Adrenal gland (tissue), 19 donors: ENCODE results near the gene USP25. TPM values are rescaled to one million over a fixed set of nuclear protein-coding genes. Genes with fewer than 3 reads are reported as not detected.

Experiments
- DNase-seq, 7 donors: peaks; one replicate each; pipeline ENCODE4 v3.0.0-alpha.2; 2019 to 2020
- H3K27ac ChIP-seq, 5 donors: fragments of 200-600 bp; sonication (generic) in 4 of 5; 1 replicate in 3 of 5; 2 replicates in 2 of 5; pipeline versions ENCODE4 v1.5.1 to v1.8.0; 2016 to 2020; ENCODE audit warnings: mild to moderate bottlenecking in 1 of 5
- H3K27me3 ChIP-seq: fragments of 200-600 bp; 2 replicates; pipeline ENCODE4 v1.8.0; 2021
- H3K36me3 ChIP-seq, 2 donors: fragments of 200-600 bp; replicated peaks in 1 of 2; 1 replicate in 1 of 2; 2 replicates in 1 of 2; pipeline versions ENCODE4 v1.5.1 to v1.8.0; 2018 to 2022
- H3K4me1 ChIP-seq, 2 donors: fragments of 200-600 bp; replicated peaks in 1 of 2; 1 replicate in 1 of 2; 2 replicates in 1 of 2; pipeline versions ENCODE4 v1.5.1 to v1.8.0; 2018 to 2021
- H3K4me3 ChIP-seq, 4 donors: fragments of 200-600 bp; sonication (generic) in 3 of 4; one replicate each; pipeline ENCODE4 v1.5.1; 2016 to 2018
- H3K9me3 ChIP-seq, 3 donors: fragments of 200-600 bp; sonication (generic) in 1 of 3; replicated peaks in 1 of 3; 1 replicate in 2 of 3; 2 replicates in 1 of 3; pipeline versions ENCODE4 v1.5.1 to v1.8.0; 2016 to 2021
- CTCF ChIP-seq, 6 experiments: fragments of 450-650 bp in 4 of 6; fragments of 200-600 bp in 2 of 6; sonication (generic) in 1 of 6; IDR thresholded peaks; 1 replicate in 5 of 6; 2 replicates in 1 of 6; pipeline versions ENCODE4 v1.5.1 to v1.8.0; 2016 to 2021; ENCODE audit warnings: antibody characterized with exemption in 6 of 6, mild to moderate bottlenecking in 2 of 6, moderate library complexity in 1 of 6
- POLR2A ChIP-seq, 2 donors: fragments of 450-650 bp; IDR thresholded peaks; one replicate each; pipeline ENCODE4 v1.6.1; 2017; ENCODE audit warnings: antibody characterized with exemption in 2 of 2, mild to moderate bottlenecking in 2 of 2, moderate library complexity in 1 of 2
- WGBS, 4 donors: extraction: QIAGEN DNeasy Blood & Tissue Kit in 2 of 4; methylation state at CpG; one replicate each; pipeline versions ENCODE4 v1.1.5 to v1.1.7; 2013 to 2017; 5-methylcytosine and 5-hydroxymethylcytosine counted together
- intact Hi-C, 2 donors: fragments of 100-400 bp; cut with DNase I; formaldehyde crosslinking; loops; one replicate each; pipeline versions ENCODE4 v1.14.1 to v1.15.0; 2022 to 2023
- long read RNA-seq, 10 donors: library from polyadenylated mRNA in 3 of 10; unstranded in 2 of 10; stranded (forward) in 1 of 10; transcript quantifications; one replicate each; pipeline ENCODE4 v2.0.0 and lab custom pipeline, GENCODE V29; 2021 to 2026
- polyA plus RNA-seq, 3 donors: library from polyadenylated mRNA; stranded (reverse); fragments of 200-250 nt in 2 of 3; fragments of 350-450 nt in 1 of 3; fragmentation: Illumina TruSeq in 1 of 3; extraction: RNeasy Lipid Tissue Mini Kit (QIAGEN cat#74804) in 1 of 3; gene quantifications; one replicate each; pipeline ENCODE4 v1.2.3, GENCODE V29; 2013 to 2014
- total RNA-seq, 9 donors: library from RNA; depleted of rRNA in 4 of 9; stranded (reverse); fragments of >200 nt in 4 of 9; fragments of 120-200 nt in 1 of 9; fragmentation: NEBNext Ultra II Directional in 1 of 9; extraction: Animal tissue kit (Norgen Biotek cat#: 25700) in 1 of 9; gene quantifications; one replicate each; pipeline versions ENCODE4 v1.1.0 to v1.2.4, GENCODE V29; 2013 to 2023
- donor health status: healthy with polysubstance abuse.
- donor health status: Bipolar disorder and iron deficiency.
- donor health status: DM: yes; HTN: yes; CAD: no.
- donor health status: DM: no; HTN: no; CAD: no.
- donor health status: DM: no; HTN: no; CAD: no.
- donor health status: DM: yes; HTN: yes; CAD: no.

Gene USP25
- total RNA-seq (10 to 100 TPM; 27.4 to 47.4 (median 40.5) TPM), polyA plus RNA-seq (10 to 100 TPM; 11.8 to 27.7 (median 14.0) TPM)
- long read RNA-seq, donor 1, partial matches to known transcripts = 5 of 5 reads
- long read RNA-seq, donor 1, other reads (novel, unspliced or antisense) = 0 of 5 reads
- long read RNA-seq, donor 2, partial matches to known transcripts = 0 of 1 reads
- long read RNA-seq, donor 2, other reads (novel, unspliced or antisense) = 0 of 1 reads
- long read RNA-seq, donor 3 = 0 reads
- long read RNA-seq, donor 4, partial matches to known transcripts = 4 of 5 reads
- long read RNA-seq, donor 4, other reads (novel, unspliced or antisense) = 1 of 5 reads
- long read RNA-seq, donor 5, full-length matches to known transcripts = 42 of 64 reads
- long read RNA-seq, donor 5, partial matches to known transcripts = 2 of 64 reads
- long read RNA-seq, donor 5, other reads (novel, unspliced or antisense) = 20 of 64 reads
- long read RNA-seq, donor 6, partial matches to known transcripts = 0 of 1 reads
- long read RNA-seq, donor 6, other reads (novel, unspliced or antisense) = 1 of 1 reads
- long read RNA-seq, donor 7 = 0 reads
- long read RNA-seq, donor 8, partial matches to known transcripts = 0 of 1 reads
- long read RNA-seq, donor 8, other reads (novel, unspliced or antisense) = 0 of 1 reads
- long read RNA-seq, donor 9, partial matches to known transcripts = 5 of 6 reads
- long read RNA-seq, donor 9, other reads (novel, unspliced or antisense) = 0 of 6 reads
- long read RNA-seq, donor 10 = 0 reads

- TF ChIP-seq CTCF (IDR thresholded peaks at IDR 0.05) (peak in 2 of 6 experiments; percentile 28 to 37), POLR2A (IDR thresholded peaks at IDR 0.05) (peak; percentile 82 to 87)
Observed at GRCh38 chr21:15729674-15730483, at the start of gene USP25. USP25 (plus strand) TSS chr21:15729982; CDS start chr21:15730394, 412 bp downstream.

GRCh38 chr21:15682186-15682895, 47.4 kb upstream of the USP25 start:
- Histone ChIP-seq H3K36me3 (no peaks in the 10 kb centered on the region), H3K9me3 (no peaks in the 10 kb centered on the region), H3K4me1 (no peaks in the 10 kb centered on the region), H3K4me3 (no peak overlapping the region), H3K27ac (peak overlapping the region in 2 of 5 donors; percentile 39 to 65), H3K27me3 (no peaks in the 10 kb centered on the region)
- peak in 1 of 7 donors; percentile 10 for DNase-seq
- WGBS, 4 donors = 65 to 71% (median 67%) methylated on average over 6 of the region's 6 CpGs
- TF ChIP-seq CTCF (IDR thresholded peaks at IDR 0.05) (no peak), POLR2A (IDR thresholded peaks at IDR 0.05) (peak in 1 of 2 donors; percentile 23)
- intact Hi-C loops = no loop called here

More at GRCh38 chr21:15729674-15730483, at the start of gene USP25:
- H3K27ac ChIP-seq = peak within 1 kb of the TSS; percentile 71 to 99 (median 92)
- intact Hi-C loops = no loop called here
- H3K36me3 ChIP-seq = no peaks in the 10 kb centered on the region
- no peaks in the 10 kb centered on the region for H3K9me3 ChIP-seq
- no peaks in the 10 kb centered on the region for H3K27me3 ChIP-seq
- peak within 1 kb of the TSS; percentile 52 to 89 (median 66) for H3K4me3 ChIP-seq
- H3K4me1 ChIP-seq = peaks cover 10 to 31% of the 10 kb centered on the region in 2 donors
- WGBS, 4 donors = 0 to 1% (median 0%) methylated on average over 7 to 118 of the region's 123 CpGs
- DNase-seq = peak; percentile 90 to 96 (median 92)

- no peaks in the 10 kb centered on the region for H3K36me3 ChIP-seq
- TF ChIP-seq POLR2A (IDR thresholded peaks at IDR 0.05) (no peak), CTCF (IDR thresholded peaks at IDR 0.05) (no peak)
- no peaks in the 10 kb centered on the region for H3K27me3 ChIP-seq
- H3K4me3 ChIP-seq = no peak overlapping the region
- WGBS, 4 donors = 36 to 43% (median 39%) methylated on average over 2 of the region's 2 CpGs
- intact Hi-C loops = no loop called here
- no peak for DNase-seq
- H3K27ac ChIP-seq = peak overlapping the region in 2 of 5 donors; percentile 39 to 65
- H3K9me3 ChIP-seq = no peaks in the 10 kb centered on the region
- H3K4me1 ChIP-seq = no peaks in the 10 kb centered on the region
Observed at GRCh38 chr21:15682977-15683376, 46.8 kb upstream of the USP25 start.
